ENCODE data around the gene TRRAP.
A peak's percentile ranks its signal among the peaks of the same experiment; 100 is the strongest.
"Not testable (repeated sequence)": the region's sequence is repeated elsewhere in the genome, so short reads cannot be mapped to it uniquely, and the experiment has no call there.

TRRAP gene

DNA sequence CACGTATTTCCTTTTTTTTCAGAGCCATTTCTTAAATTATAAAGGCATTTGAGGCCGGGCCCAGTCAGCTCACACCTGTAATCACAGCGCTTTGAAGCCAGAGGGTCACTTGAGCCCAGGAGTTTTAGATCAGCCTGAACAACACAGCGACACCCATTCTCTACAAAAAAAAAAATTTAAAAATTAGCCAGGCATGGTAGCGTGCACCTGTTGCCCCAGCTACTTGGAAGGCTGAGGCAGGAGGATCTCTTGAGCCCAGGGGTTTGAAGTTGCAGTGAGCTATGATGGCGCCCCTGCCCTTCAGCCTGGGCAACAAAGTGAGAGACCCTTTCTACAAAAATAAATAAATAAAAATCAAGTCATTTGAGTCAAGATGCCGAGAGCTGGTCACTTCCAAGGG, 11.6 kb upstream of the TRRAP start:
- no peak for DNase-seq

- DNase-seq: peak; percentile 78 to 80
Observed at GRCh38 chr7:98868450-98868849, 9.9 kb upstream of the TRRAP start.

DNA sequence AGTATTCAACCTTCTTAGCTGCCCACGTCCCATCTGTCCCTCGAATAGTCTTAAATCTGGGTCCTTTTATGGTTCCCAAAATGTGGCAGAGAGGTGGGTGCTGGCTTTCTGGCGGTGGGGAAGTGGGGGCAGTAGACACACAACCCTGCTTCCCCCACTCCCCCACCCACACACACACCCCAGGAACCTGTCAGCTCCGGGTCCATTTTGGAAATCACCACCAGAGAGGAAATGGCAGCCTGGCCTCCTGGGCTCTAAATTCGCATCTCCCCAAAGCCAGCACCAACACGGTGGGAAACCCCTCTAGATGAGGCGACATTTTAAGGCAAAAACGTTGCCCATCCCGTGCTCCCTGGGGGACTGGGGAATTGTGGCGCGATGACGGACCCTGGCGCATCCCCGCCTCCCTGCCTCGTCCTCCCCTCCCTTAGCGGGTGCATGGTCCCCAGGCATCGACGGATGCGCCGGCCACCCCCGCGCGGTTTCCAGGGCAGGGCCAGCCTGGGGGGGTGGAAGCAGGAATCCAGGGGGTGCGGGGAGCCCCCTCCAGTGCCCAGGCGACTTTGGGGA, 9.2 kb upstream of the TRRAP start:
- DNase-seq: peak in 1 of 2 donors; percentile 8

GRCh38 chr7:98869597-98870120, 8.7 kb upstream of the TRRAP start, which contains the start of gene TMEM130:
Gene TMEM130, minus strand, starts transcription at chr7:98870014. Its CDS starts 153 bp downstream, at chr7:98869861.
- DNase-seq: no peak

- DNase-seq: peak; percentile 49 to 62
Observed at GRCh38 chr7:98870121-98870651, 8.1 kb upstream of the TRRAP start.

GRCh38 chr7:98870807-98871491, 7.4 kb upstream of the TRRAP start:
- no peak for DNase-seq

GRCh38 chr7:98872328-98872924, 5.9 kb upstream of the TRRAP start:
- peak; percentile 63 to 65 for DNase-seq

DNA sequence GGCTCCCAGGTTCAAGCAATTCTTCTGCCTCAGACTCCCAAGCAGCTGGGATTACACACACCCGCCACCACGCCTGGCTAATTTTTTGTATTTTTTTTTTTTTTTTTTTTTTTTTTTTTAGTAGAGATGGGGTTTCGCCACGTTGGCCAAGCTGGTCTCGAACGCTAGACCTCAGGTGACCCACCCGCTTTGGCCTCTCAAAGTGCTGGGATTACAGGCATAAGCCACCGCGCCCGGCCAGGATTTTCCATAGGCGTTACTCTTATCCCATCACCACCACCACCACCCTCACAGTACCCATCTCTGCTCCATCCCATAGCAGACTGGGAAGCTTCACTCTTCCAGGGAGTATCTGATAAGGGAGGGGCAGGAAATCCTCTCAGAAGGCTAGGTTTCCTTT, 4.7 kb upstream of the TRRAP start:
- DNase-seq: not testable (repeated sequence)

DNA sequence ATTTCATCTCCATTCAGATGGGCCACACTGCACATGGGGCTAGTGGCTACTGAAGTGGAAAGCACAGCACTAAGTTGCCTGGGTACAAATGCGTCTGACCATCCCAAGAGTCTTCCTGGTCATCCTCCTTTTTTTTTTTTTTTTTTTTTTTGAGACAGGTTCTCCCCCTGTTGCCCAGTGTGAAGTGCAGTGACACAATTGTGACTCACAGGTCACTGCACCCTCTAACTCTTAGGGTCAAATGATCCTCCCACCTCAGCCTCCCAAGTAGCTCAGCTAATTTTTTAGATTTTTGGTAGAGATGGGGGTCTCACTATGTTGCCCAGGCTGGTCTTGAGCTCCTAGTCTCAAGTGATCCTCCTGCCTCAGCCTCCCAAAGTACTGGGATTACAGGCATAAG, 3.4 kb upstream of the TRRAP start:
- no peak for DNase-seq

GRCh38 chr7:98875501-98875900, 2.8 kb upstream of the TRRAP start:
- no peak for DNase-seq

DNA sequence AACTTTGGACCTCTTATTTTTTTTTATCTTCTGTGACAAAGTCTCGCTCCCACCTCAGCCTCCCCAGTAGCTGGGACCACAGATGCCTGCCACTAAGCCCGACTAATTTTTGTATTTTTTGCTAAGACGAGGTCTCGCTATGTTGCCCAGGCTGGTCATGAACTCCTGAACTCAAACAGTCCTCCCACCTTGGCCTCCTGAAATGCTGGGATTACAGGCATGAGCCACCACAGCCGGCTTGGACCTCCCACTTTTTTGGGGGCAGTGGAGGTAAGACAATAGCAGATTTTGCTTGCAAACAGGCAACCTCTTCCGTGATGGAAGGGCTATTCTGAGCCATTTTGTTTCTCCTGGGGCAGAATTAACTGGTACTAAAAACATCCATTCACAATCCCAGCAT, 1.2 kb upstream of the TRRAP start:
- no peak for DNase-seq

DNA sequence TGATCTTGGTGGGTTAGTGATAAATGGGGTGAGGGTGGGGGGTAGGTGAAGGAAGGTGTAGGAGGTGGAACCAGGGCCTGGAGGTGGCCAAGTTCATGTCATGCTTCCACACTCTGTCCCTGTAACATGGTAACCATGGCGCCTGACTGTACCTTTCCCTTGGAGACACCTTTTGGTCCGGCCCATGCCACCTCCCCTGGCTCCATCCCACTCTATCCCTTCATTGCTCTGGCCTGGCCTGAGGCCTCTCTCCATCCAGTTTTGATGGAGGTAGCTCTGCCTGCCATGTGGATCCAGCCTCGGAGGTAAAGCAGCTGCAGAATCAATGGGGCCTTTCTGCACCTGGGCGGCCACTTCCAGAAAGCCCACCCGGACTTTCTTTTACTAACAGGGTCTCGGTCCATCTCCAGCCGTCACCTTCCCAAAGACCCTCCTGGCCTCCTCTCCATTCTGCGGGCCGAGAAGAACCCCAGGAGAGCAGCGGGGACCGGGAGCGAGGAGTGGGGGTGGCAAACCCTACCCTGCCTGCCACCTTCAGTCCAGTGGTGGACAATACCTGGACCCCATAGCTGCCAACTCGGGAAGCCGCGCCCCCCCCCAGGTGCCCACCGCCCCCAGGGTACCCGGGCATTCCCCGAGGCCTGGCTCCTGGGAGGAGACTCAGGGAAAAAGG, 504 bp upstream of the TRRAP start:
- DNase-seq: no peak

DNA sequence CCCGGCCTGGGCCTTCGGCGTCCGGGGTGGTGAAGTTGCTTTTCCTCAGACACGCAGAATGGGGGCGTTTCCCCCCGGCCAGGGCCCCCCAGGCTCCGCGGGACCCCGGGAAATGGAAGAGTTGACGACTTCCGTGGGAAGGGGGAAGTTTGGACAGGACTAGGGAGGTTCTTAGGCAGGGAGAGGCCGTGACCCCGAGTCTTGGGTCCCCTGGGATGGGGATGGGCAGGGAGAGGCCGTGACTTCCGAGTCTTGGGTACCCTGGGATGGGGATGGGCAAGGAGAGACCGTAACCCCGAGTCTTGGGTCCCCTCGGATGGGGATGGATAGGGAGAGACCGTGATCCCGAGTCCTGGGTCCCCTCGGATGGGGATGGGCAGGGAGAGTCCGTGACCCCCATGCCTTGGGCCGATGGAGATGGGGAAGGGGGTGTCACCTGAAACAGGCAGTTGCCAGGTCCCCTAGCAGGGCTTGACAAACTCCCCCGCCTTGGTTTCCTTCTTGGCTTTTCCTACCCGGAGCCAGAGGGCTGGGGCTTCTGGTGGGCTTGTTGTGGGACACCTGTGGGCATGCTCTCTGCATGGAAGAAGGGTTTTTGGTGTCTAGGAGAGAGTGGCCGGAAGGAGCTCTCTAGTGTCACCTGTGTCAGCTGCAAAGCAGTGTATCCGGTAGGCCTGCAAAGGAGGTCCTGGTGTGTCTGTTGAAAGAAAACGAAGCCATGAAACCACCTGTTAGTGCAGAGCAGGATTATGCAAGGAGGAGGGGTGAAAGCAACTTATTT, 1.1 kb downstream of the TRRAP start:
- DNase-seq: peak in 1 of 2 donors; percentile 12

DNA sequence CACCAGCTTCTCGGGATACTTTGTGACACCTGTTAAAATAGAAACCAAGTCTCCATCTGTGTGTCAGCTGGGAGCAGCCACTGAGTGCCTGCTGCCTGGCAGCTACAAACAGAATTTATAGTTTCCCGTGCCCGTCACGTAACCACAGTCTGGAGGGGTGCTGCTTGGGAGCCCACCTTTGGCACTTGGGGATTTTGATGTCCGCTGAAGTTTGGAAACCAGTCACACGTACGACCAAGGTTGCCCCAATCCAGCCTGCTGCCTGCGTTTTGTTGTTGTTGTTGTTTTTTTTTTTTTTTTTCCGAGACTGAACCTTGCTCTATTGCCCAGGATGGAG, 1.6 kb downstream of the TRRAP start:
- no peak for DNase-seq

GRCh38 chr7:98880485-98880884, 2.2 kb downstream of the TRRAP start:
- no peak for DNase-seq

DNA sequence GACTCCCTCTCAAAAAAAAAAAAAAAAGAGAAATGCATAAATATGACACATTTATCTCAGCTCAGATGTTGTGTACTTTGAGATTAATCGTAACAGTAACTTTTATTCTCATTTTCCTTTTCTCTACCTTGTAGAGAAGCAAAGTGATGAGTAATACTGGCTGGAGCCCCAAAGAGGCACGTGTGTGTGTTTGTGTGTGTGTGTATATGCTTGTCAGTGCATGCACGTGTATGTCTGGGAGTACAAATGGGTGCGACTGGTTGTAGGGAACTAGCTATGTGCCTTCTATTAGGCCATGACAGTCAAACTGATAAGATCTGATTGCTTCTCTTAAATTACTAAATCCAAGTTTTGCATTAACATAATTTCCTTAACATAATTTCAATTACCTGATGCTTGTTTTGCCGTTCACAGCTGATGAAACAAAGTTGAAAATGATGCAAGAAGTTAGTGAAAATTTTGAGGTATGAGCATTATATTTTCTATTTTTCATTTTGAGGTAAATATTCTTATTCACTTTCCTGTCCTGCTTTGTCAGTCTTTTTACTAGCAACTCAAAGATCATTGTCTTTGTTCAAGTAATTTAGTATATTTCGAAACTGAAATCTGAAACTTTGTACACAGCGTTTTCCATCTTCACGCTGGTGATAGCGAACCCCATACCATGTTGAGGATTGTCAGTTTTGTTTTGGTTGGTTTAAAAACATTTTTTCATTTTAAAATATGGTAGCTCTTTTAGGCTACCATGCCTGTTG, 3.4 kb downstream of the TRRAP start:
- no peak for DNase-seq

DNA sequence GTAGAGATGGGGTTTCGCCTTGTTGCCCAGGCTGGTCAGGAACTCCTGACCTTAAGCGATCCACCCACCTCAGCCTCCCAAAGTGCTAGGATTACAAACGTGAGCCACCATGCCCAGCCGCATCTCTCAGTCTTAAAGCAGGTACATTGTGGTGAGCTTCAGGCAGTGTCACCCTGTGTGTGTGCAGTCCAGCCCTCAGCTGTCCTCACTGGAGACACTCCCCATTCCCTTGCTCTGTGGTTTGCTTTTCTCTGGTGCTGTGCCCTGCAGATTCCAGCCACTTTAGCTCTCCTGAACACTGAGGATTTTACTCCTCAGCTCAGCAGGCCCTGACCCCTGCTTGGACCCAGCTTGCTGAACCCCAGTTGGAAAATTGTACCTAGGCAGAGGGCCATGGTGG, 6.1 kb downstream of the TRRAP start:
- no peak for DNase-seq

DNA sequence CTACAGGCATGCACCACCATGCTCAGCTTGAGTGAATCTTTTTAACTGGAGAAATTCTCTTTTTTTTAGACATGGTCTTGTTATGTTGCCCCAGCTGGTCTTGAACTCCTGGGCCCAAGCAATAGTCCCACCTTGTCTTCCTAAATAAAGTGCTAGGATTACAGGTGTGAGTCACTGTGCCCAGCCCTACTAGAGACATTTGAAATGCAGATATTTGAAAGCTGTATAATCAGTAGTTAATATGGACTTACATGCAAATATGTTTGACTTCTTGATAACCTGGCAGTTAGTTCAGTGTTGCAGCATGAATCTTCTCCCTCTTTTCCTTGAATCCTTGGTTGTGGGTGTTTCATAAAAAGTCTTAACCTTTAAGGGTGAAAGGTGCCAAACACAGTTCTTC, 8.7 kb downstream of the TRRAP start:
- DNase-seq: no peak

- no peak for DNase-seq
Observed at GRCh38 chr7:98892609-98893008, 14.3 kb downstream of the TRRAP start.

DNA sequence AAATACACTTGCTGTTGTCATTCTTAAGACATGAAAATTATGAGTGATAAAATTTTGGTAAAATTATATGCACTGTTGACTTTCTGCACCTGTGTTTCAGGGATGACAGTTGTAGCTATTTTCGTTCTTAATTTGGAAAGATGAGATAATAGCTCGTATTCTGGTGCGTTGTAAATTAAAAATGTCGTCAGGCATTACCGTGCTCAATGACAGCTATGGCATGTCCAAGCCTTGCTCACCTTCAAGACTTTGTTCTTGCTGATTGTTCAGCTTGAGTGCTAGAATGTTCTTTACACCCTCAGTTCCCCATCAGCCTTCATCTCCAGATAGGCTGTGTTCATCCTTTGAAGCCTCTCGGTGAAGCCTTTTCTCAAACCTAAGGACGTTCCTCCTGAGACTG, 21.5 kb downstream of the TRRAP start:
- DNase-seq: no peak

GRCh38 chr7:98900815-98901214, 22.5 kb downstream of the TRRAP start:
- no peak for DNase-seq

DNA sequence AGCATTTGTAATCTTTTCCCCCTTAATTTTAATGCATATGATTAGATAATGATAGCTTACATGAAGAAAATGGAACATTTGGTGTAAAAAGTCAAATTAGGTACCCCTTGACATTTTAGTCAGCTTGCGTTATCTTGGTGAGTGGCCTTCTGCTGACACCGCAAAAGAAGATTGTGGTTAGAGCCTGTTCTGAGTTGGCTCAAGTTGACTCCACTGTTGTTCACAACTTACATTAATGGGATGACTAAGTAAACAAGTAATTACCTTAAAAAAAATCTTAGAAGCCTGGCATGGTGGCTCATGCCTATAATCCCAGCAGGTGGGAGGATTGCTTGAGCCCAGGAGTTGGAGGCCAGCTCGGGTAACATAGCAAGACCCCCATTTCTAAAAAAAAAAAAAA, 24.2 kb downstream of the TRRAP start:
- no peak for DNase-seq

Measured in inflammatory macrophage (primary cell).